B cell (primary cell): ENCODE results near the gene TBX4. TPM values are rescaled to one million over a fixed set of nuclear protein-coding genes. Genes with fewer than 3 reads are reported as not detected.

ENCODE experiments used
- ATAC-seq: fragments of 200-7000 bp; cut with Tn5 transposase; one replicate; pipeline ENCODE4 v1.10.0; 2021; ENCODE audit warnings: low read depth, mild to moderate bottlenecking, moderate number of reproducible peaks, moderate library complexity
- CTCF ChIA-PET: fragments of 350-600 bp; sonication (Branson Sonifier 250); formaldehyde crosslinking; loops from one replicate; lab custom pipeline; 2021; ENCODE audit warnings: antibody characterized with exemption, inconsistent platforms; lab: Charles Lee
- POLR2A ChIA-PET: fragments of 350-600 bp; sonication (Branson Sonifier 250); formaldehyde crosslinking; loops from one replicate; lab custom pipeline; 2021; ENCODE audit warnings: antibody characterized with exemption; lab: Charles Lee
- DNase-seq: peaks from one replicate; pipeline ENCODE4 v3.0.0; 2013
- H2AFZ ChIP-seq: 2 replicates; pipeline ENCODE4 v1.6.1; 2012; ENCODE audit warnings: mild to moderate bottlenecking, low read depth, low read length; ENCODE audit not compliant: insufficient read depth, poor library complexity, severe bottlenecking
- H3K27ac ChIP-seq, 2 donors: 1 replicate in 1 of 2; 2 replicates in 1 of 2; pipeline ENCODE4 v1.5.1; 2012 to 2013; ENCODE audit warnings: low read length in 2 of 2, mild to moderate bottlenecking in 2 of 2, moderate library complexity in 1 of 2
- H3K27me3 ChIP-seq, 4 experiments: fragments of 200-600 bp in 1 of 4; sonication (generic) in 1 of 4; replicated peaks in 1 of 4; 1 replicate in 2 of 4; 2 replicates in 2 of 4; pipeline versions ENCODE4 v1.6.1 to v1.7.0; 2013 to 2016; ENCODE audit warnings: low read length in 3 of 4, mild to moderate bottlenecking in 2 of 4, mixed read lengths in 1 of 4, moderate library complexity in 1 of 4; ENCODE audit not compliant: insufficient read depth in 4 of 4, control insufficient read depth in 3 of 4; ENCODE audit errors: control extremely low read depth in 1 of 4
- H3K36me3 ChIP-seq, 2 experiments: replicated peaks in 1 of 2; 1 replicate in 1 of 2; 2 replicates in 1 of 2; pipeline versions ENCODE4 v1.6.1 to v1.7.1; 2013; ENCODE audit warnings: low read length in 1 of 2; ENCODE audit not compliant: insufficient read depth in 2 of 2, control insufficient read depth in 1 of 2; ENCODE audit errors: control extremely low read depth in 1 of 2, extremely low read depth in 1 of 2
- H3K4me1 ChIP-seq, 2 donors: fragments of 200-600 bp in 1 of 2; sonication (generic) in 1 of 2; 1 replicate in 1 of 2; 2 replicates in 1 of 2; pipeline versions ENCODE4 v1.5.1 to v1.6.1; 2013 to 2017; ENCODE audit warnings: low read length in 2 of 2; ENCODE audit not compliant: control insufficient read depth in 2 of 2, insufficient read depth in 2 of 2
- H3K4me2 ChIP-seq: replicated peaks from 2 replicates; pipeline ENCODE3; 2012; ENCODE audit warnings: mild to moderate bottlenecking, low read depth, low read length; ENCODE audit not compliant: poor library complexity, severe bottlenecking
- H3K4me3 ChIP-seq, 5 experiments: fragments of 200-600 bp in 1 of 5; sonication (generic) in 1 of 5; 1 replicate in 3 of 5; 2 replicates in 2 of 5; pipeline versions ENCODE4 v1.5.1 to v1.7.0; 2011 to 2016; ENCODE audit warnings: low read length in 4 of 5, mild to moderate bottlenecking in 4 of 5, low read depth in 2 of 5, control low read depth in 1 of 5, moderate library complexity in 1 of 5; ENCODE audit not compliant: insufficient read depth in 1 of 5; ENCODE audit errors: control extremely low read depth in 1 of 5, extremely low read depth in 1 of 5
- H3K79me2 ChIP-seq: fragments of 200-600 bp; sonication (generic); one replicate; pipeline ENCODE4 v1.6.0; 2016; ENCODE audit warnings: low read length; ENCODE audit not compliant: control insufficient read depth, insufficient read depth
- H3K9ac ChIP-seq: fragments of 200-600 bp; sonication (generic); 2 replicates; pipeline ENCODE4 v1.6.1; 2017; ENCODE audit warnings: mild to moderate bottlenecking, low read length, moderate library complexity
- H3K9me3 ChIP-seq, 3 donors: one replicate each; pipeline versions ENCODE4 v1.6.1 to v1.7.1; 2013; ENCODE audit warnings: low read length in 2 of 3; ENCODE audit not compliant: control insufficient read depth in 2 of 3, insufficient read depth in 1 of 3; ENCODE audit errors: control extremely low read depth in 1 of 3
- H4K20me1 ChIP-seq: 2 replicates; pipeline ENCODE4 v1.6.0; 2012; ENCODE audit warnings: mild to moderate bottlenecking, low read length; ENCODE audit not compliant: insufficient read depth, control insufficient read depth, poor library complexity, severe bottlenecking
- H3K27ac Mint-ChIP-seq: one replicate; pipeline ENCODE4 v1.8.0; 2021; ENCODE audit warnings: mixed read lengths
- H3K27me3 Mint-ChIP-seq: one replicate; pipeline ENCODE4 v1.8.0; 2021; ENCODE audit warnings: mixed read lengths
- H3K4me1 Mint-ChIP-seq: one replicate; pipeline ENCODE4 v1.8.0; 2021; ENCODE audit warnings: mixed read lengths
- H3K4me3 Mint-ChIP-seq: one replicate; pipeline ENCODE4 v1.8.0; 2021; ENCODE audit warnings: mixed read lengths
- H3K9me3 Mint-ChIP-seq: one replicate; pipeline ENCODE4 v1.8.0; 2022; ENCODE audit warnings: mixed read lengths; ENCODE audit not compliant: insufficient read depth
- CTCF ChIP-seq: fragments of 200-600 bp; IDR thresholded peaks from one replicate; pipeline ENCODE4 v1.8.0; 2022; ENCODE audit warnings: antibody characterized with exemption, mild to moderate bottlenecking
- EZH2 ChIP-seq: IDR thresholded peaks from 2 replicates; pipeline ENCODE4 v1.6.1; 2012; ENCODE audit warnings: borderline replicate concordance, low read depth, mild to moderate bottlenecking, moderate library complexity, low read length; ENCODE audit not compliant: insufficient read depth, poor library complexity, severe bottlenecking
- WGBS: methylation state at CpG from one replicate; pipeline ENCODE4 v1.1.5; 2013; ENCODE audit warnings: missing lambda C conversion rate; ENCODE audit not compliant: insufficient coverage; 5-methylcytosine and 5-hydroxymethylcytosine counted together
- intact Hi-C: fragments of 100-400 bp; cut with micrococcal nuclease; formaldehyde crosslinking; loops from one replicate; pipeline ENCODE4 v1.10.0; 2022
- polyA plus RNA-seq: library from polyadenylated mRNA; depleted of rRNA; stranded (reverse); fragments of >200 nt; gene quantifications from 2 replicates; pipeline ENCODE4 v1.2.3, GENCODE V29; 2012
- total RNA-seq, 2 donors: library from RNA; stranded (reverse); fragments of 120-200 nt in 1 of 2; gene quantifications; 1 replicate in 1 of 2; 2 replicates in 1 of 2; pipeline versions ENCODE4 v1.2.3 to v1.2.4, GENCODE V29; 2013 to 2022

TBX4 gene
- total and polyA plus RNA-seq, 2 donors (not counting 1 experiment from before 2014, with no cell fraction given): not detected

GRCh38 chr17:61455324-61456060, 3.3 kb downstream of the TBX4 start:
- TF ChIP-seq EZH2: no peak
- TF ChIP-seq CTCF: no peak
- intact Hi-C loops: no loop called here
- Mint-ChIP-seq H3K4me3 (no peak overlapping the region), H3K4me1 (peaks cover 39% of the 10 kb centered on the region), H3K9me3 (no peaks in the 10 kb centered on the region), H3K27me3 (peaks cover 75% of the 10 kb centered on the region), H3K27ac (no peak overlapping the region)
- H3K27me3 ChIP-seq: peaks cover 2 to 86% (median 61%) of the 10 kb centered on the region in 4 experiments
- H3K27ac ChIP-seq: no peak overlapping the region
- peak overlapping the region; percentile 57 for H3K4me2 ChIP-seq
- no peaks in the 10 kb centered on the region for H4K20me1 ChIP-seq
- ChIA-PET CTCF (no interaction called here), POLR2A (no interaction called here)
- H3K36me3 ChIP-seq: no peaks in the 10 kb centered on the region
- ATAC-seq (no peak), DNase-seq (no peak)
- H3K79me2 ChIP-seq: no peaks in the 10 kb centered on the region
- H3K4me1 ChIP-seq: peaks cover 45 to 61% of the 10 kb centered on the region in 2 donors
- H3K9ac ChIP-seq: no peak overlapping the region
- no peak overlapping the region for H3K4me3 ChIP-seq
- WGBS: 28% methylated on average over 18 of the region's 18 CpGs
- no peak overlapping the region for H2AFZ ChIP-seq
- H3K9me3 ChIP-seq: peaks cover 0 to 44% (median 0%) of the 10 kb centered on the region in 3 donors

GRCh38 chr17:61456061-61456681, 3.9 kb downstream of the TBX4 start:
- H3K9me3 ChIP-seq: peaks cover 0 to 41% (median 0%) of the 10 kb centered on the region in 3 donors
- peaks cover 37% of the 10 kb centered on the region for H3K4me1 Mint-ChIP-seq
- intact Hi-C loops: no loop called here
- H3K27ac ChIP-seq: no peak overlapping the region
- no peaks in the 10 kb centered on the region for H3K9me3 Mint-ChIP-seq
- CTCF ChIA-PET: no interaction called here
- H3K4me3 Mint-ChIP-seq: no peak overlapping the region
- H3K27ac Mint-ChIP-seq: no peak overlapping the region
- H3K4me2 ChIP-seq: peak overlapping the region; percentile 62
- H3K27me3 Mint-ChIP-seq: peaks cover 75% of the 10 kb centered on the region
- WGBS: 21% methylated on average over 42 of the region's 47 CpGs
- no peak overlapping the region for H2AFZ ChIP-seq
- H3K4me3 ChIP-seq: no peak overlapping the region
- POLR2A ChIA-PET: no interaction called here
- TF ChIP-seq CTCF: no peak
- no peak for TF ChIP-seq EZH2
- no peaks in the 10 kb centered on the region for H4K20me1 ChIP-seq
- H3K4me1 ChIP-seq: peaks cover 43 to 58% of the 10 kb centered on the region in 2 donors
- H3K9ac ChIP-seq: no peak overlapping the region
- H3K36me3 ChIP-seq: no peaks in the 10 kb centered on the region
- DNase-seq (no peak), ATAC-seq (no peak)
- H3K27me3 ChIP-seq: peaks cover 2 to 86% (median 59%) of the 10 kb centered on the region in 4 experiments
- no peaks in the 10 kb centered on the region for H3K79me2 ChIP-seq
